Ovary (tissue), 9 donors: ENCODE data around the gene GPR142. TPM values are rescaled to one million over a fixed set of nuclear protein-coding genes. Genes with fewer than 3 reads are reported as not detected.

Source experiments
- DNase-seq, 5 donors: peaks; one replicate each; pipeline ENCODE4 v3.0.0-alpha.2; 2019 to 2020
- H3K27ac ChIP-seq, 2 donors: fragments of 200-600 bp; one replicate each; pipeline versions ENCODE4 v1.5.1 to v1.8.0; 2019 to 2022
- H3K27me3 ChIP-seq: fragments of 200-600 bp; one replicate; pipeline ENCODE4 v1.8.0; 2022
- H3K36me3 ChIP-seq: fragments of 200-600 bp; sonication (generic); one replicate; pipeline ENCODE4 v1.5.1; 2019
- H3K4me1 ChIP-seq: one replicate; pipeline ENCODE4 v1.8.1; 2013; ENCODE audit warnings: mild to moderate bottlenecking, moderate library complexity; ENCODE audit not compliant: insufficient read depth
- H3K4me3 ChIP-seq: fragments of 200-600 bp; sonication (generic); one replicate; pipeline ENCODE4 v1.5.1; 2017
- H3K9me3 ChIP-seq, 2 donors: fragments of 200-600 bp in 1 of 2; sonication (generic) in 1 of 2; one replicate each; pipeline versions ENCODE4 v1.5.1 to v1.8.1; 2013 to 2019; ENCODE audit warnings: mild to moderate bottlenecking in 1 of 2, moderate library complexity in 1 of 2
- EP300 ChIP-seq: sonication (generic); formaldehyde crosslinking; IDR thresholded peaks from one replicate; pipeline ENCODE4 v1.6.1; 2017; ENCODE audit warnings: antibody characterized with exemption
- POLR2A ChIP-seq: fragments of 450-650 bp; IDR thresholded peaks from one replicate; pipeline ENCODE4 v1.6.1; 2017; ENCODE audit warnings: antibody characterized with exemption, mild to moderate bottlenecking, moderate library complexity
- WGBS, 3 donors: extraction: QIAGEN DNeasy Blood & Tissue Kit in 1 of 3; methylation state at CpG; one replicate each; pipeline versions ENCODE4 v1.1.5 to v1.1.7; 2013 to 2017; 5-methylcytosine and 5-hydroxymethylcytosine counted together
- intact Hi-C, 4 donors: fragments of 100-400 bp; cut with DNase I; formaldehyde crosslinking; loops; one replicate each; pipeline versions ENCODE4 v1.11.0 to v1.15.1; 2022 to 2023
- polyA plus RNA-seq, 2 donors: library from polyadenylated mRNA; stranded (reverse); fragments of 200-250 nt in 1 of 2; fragments of 350-450 nt in 1 of 2; fragmentation: Illumina TruSeq in 1 of 2; extraction: RNeasy Lipid Tissue Mini Kit (QIAGEN cat#74804) in 1 of 2; gene quantifications; one replicate each; pipeline ENCODE4 v1.2.3, GENCODE V29; 2013 to 2014
- total RNA-seq, 7 donors: library from RNA; depleted of rRNA in 2 of 7; stranded (reverse); fragments of >200 nt in 2 of 7; fragmentation: NEBNext Ultra II Directional in 3 of 7; extraction: Animal tissue kit (Norgen Biotek cat#: 25700) in 3 of 7; gene quantifications; one replicate each; pipeline versions ENCODE4 v1.1.0 to v1.2.4, GENCODE V29; 2016 to 2023
- TF ChIP-seq, protein P1 (sequence below), 3 donors: fragments of 450-650 bp in 2 of 3; fragments of 200-600 bp in 1 of 3; IDR thresholded peaks; one replicate each; pipeline versions ENCODE4 v1.5.1 to v1.8.0; 2016 to 2022; ENCODE audit warnings: antibody characterized with exemption in 3 of 3, mild to moderate bottlenecking in 1 of 3
- donor health status: DM: no; HTN: no; CAD: no; lungs with moderate emphysema.
- donor health status: DM: no; HTN: no; CAD: no.
- donor health status: Bipolar disorder and iron deficiency.
- donor health status: DM: yes; HTN: yes; CAD: no.
- donor health status: DM: no; HTN: no; CAD: no.
- donor health status: DM: yes; HTN: yes; CAD: no.

Gene GPR142
- total and polyA plus RNA-seq, 9 donors, result 0.05 to 0.25 TPM; not detected in 7

GRCh38 chr17:74389937-74390679 is 22.8 kb downstream of the GPR142 start:
- no peak for DNase-seq
- H3K4me1 ChIP-seq, result no peaks in the 10 kb centered on the region

GRCh38 chr17:74390680-74391653 is 23.7 kb downstream of the GPR142 start:
- intact Hi-C loops, result no loop called here
- WGBS, 3 donors, result 81 to 83% (median 82%) methylated on average over 11 of the region's 11 CpGs
- TF ChIP-seq, protein P1, sequence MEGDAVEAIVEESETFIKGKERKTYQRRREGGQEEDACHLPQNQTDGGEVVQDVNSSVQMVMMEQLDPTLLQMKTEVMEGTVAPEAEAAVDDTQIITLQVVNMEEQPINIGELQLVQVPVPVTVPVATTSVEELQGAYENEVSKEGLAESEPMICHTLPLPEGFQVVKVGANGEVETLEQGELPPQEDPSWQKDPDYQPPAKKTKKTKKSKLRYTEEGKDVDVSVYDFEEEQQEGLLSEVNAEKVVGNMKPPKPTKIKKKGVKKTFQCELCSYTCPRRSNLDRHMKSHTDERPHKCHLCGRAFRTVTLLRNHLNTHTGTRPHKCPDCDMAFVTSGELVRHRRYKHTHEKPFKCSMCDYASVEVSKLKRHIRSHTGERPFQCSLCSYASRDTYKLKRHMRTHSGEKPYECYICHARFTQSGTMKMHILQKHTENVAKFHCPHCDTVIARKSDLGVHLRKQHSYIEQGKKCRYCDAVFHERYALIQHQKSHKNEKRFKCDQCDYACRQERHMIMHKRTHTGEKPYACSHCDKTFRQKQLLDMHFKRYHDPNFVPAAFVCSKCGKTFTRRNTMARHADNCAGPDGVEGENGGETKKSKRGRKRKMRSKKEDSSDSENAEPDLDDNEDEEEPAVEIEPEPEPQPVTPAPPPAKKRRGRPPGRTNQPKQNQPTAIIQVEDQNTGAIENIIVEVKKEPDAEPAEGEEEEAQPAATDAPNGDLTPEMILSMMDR (IDR thresholded peaks at IDR 0.05), result no peak
- TF ChIP-seq EP300 (no peak), POLR2A (no peak)

More at GRCh38 chr17:74389937-74390679, 22.8 kb downstream of the GPR142 start:
- intact Hi-C loops, result no loop called here
- no peaks in the 10 kb centered on the region for H3K9me3 ChIP-seq
- H3K27me3 ChIP-seq, result no peaks in the 10 kb centered on the region
- WGBS, 3 donors, result 76 to 82% (median 79%) methylated on average over 2 of the region's 2 CpGs
- H3K4me3 ChIP-seq, result no peak overlapping the region
- H3K36me3 ChIP-seq, result no peaks in the 10 kb centered on the region
- H3K27ac ChIP-seq, result no peak overlapping the region
- TF ChIP-seq POLR2A, result no peak
- TF ChIP-seq EP300, result no peak
- TF ChIP-seq, protein P1 (IDR thresholded peaks at IDR 0.05), result no peak

GRCh38 chr17:74391771-74392170 is 24.5 kb downstream of the GPR142 start:
- WGBS, 3 donors, result 70 to 81% (median 74%) methylated on average over 5 of the region's 5 CpGs
- Histone ChIP-seq H3K4me1 (no peaks in the 10 kb centered on the region), H3K27ac (no peak overlapping the region), H3K9me3 (no peaks in the 10 kb centered on the region), H3K27me3 (no peaks in the 10 kb centered on the region), H3K4me3 (no peak overlapping the region), H3K36me3 (no peaks in the 10 kb centered on the region)
- intact Hi-C loops, result no loop called here
- no peak for DNase-seq
- TF ChIP-seq, protein P1 (IDR thresholded peaks at IDR 0.05), result no peak
- TF ChIP-seq EP300 (no peak), POLR2A (no peak)

More at GRCh38 chr17:74390680-74391653, 23.7 kb downstream of the GPR142 start:
- Histone ChIP-seq H3K27me3 (no peaks in the 10 kb centered on the region), H3K9me3 (no peaks in the 10 kb centered on the region), H3K4me1 (no peaks in the 10 kb centered on the region), H3K27ac (no peak overlapping the region), H3K4me3 (no peak overlapping the region), H3K36me3 (no peaks in the 10 kb centered on the region)
- no peak for DNase-seq

DNA sequence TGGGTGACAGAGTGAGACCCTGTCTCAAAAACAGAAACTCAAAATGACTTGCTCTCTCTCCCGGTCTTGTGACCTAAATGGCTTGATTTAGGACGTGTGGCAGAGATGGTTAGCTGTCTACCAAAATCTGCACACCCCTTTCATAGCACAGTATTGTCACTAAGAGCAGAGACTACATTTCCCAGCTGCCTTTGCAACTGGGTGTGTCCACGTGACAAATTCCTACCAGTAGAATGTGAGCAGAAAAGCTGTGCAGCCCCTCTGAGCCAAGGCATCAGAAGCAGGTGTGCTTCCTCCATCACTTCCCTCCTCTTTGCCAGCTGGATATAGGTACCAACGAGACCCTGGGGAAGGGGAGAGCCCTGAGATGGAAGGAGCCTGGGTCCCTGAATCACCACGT is 25.5 kb downstream of the GPR142 start:
- no peaks in the 10 kb centered on the region for H3K27me3 ChIP-seq
- H3K27ac ChIP-seq, result no peak overlapping the region
- H3K36me3 ChIP-seq, result no peaks in the 10 kb centered on the region
- no peaks in the 10 kb centered on the region for H3K4me1 ChIP-seq
- no peak for DNase-seq
- no peaks in the 10 kb centered on the region for H3K9me3 ChIP-seq
- intact Hi-C loops, result no loop called here
- 62 to 66% (median 65%) methylated on average over 5 of the region's 5 CpGs for WGBS, 3 donors
- TF ChIP-seq, protein P1 (IDR thresholded peaks at IDR 0.05), result no peak
- H3K4me3 ChIP-seq, result no peak overlapping the region
